Mesenchymal stem cell (in vitro differentiated cells and primary cell): ENCODE results near the gene DACT1.

Experiments
- DNase-seq: peaks from one replicate; pipeline ENCODE4 v3.0.0-alpha.2; 2013
- H2AFZ ChIP-seq: one replicate; pipeline ENCODE4 v1.6.1; 2013; ENCODE audit warnings: low read depth, mild to moderate bottlenecking, control low read depth, inconsistent platforms, low read length, moderate library complexity
- H2AK5ac ChIP-seq: 2 replicates; pipeline ENCODE4 v1.6.1; 2013; ENCODE audit warnings: low read length, moderate library complexity, mild to moderate bottlenecking, inconsistent platforms; ENCODE audit not compliant: severe bottlenecking
- H2BK120ac ChIP-seq: one replicate; pipeline ENCODE4 v1.6.1; 2013; ENCODE audit warnings: low read depth, mild to moderate bottlenecking, inconsistent platforms, low read length, moderate library complexity
- H2BK12ac ChIP-seq, 2 experiments: one replicate each; pipeline ENCODE4 v1.6.1; 2013; ENCODE audit warnings: inconsistent platforms in 2 of 2, low read length in 2 of 2, mild to moderate bottlenecking in 2 of 2, moderate library complexity in 2 of 2, control low read depth in 1 of 2
- H2BK15ac ChIP-seq: one replicate; pipeline ENCODE4 v1.6.1; 2013; ENCODE audit warnings: mild to moderate bottlenecking, low read depth, inconsistent platforms; ENCODE audit not compliant: poor library complexity, severe bottlenecking
- H2BK5ac ChIP-seq: 2 replicates; pipeline ENCODE4 v1.6.1; 2013; ENCODE audit warnings: low read depth, mild to moderate bottlenecking, low read length, control low read depth, inconsistent platforms; ENCODE audit not compliant: poor library complexity, severe bottlenecking
- H3K14ac ChIP-seq, 2 experiments: one replicate each; pipeline ENCODE4 v1.6.1; 2013; ENCODE audit warnings: inconsistent platforms in 2 of 2, low read length in 2 of 2, control low read depth in 1 of 2, mild to moderate bottlenecking in 1 of 2, moderate library complexity in 1 of 2
- H3K18ac ChIP-seq, 2 experiments: one replicate each; pipeline ENCODE4 v1.6.1; 2013; ENCODE audit warnings: inconsistent platforms in 2 of 2, low read length in 2 of 2, control low read depth in 1 of 2, low read depth in 1 of 2, mild to moderate bottlenecking in 1 of 2
- H3K23ac ChIP-seq, 2 experiments: one replicate each; pipeline ENCODE4 v1.6.1; 2013; ENCODE audit warnings: inconsistent platforms in 2 of 2, low read length in 2 of 2, mild to moderate bottlenecking in 2 of 2, moderate library complexity in 2 of 2, control low read depth in 1 of 2
- H3K27ac ChIP-seq: 2 replicates; pipeline ENCODE4 v1.5.1; 2013; ENCODE audit warnings: mild to moderate bottlenecking, moderate library complexity, low read length, control low read depth, inconsistent platforms; ENCODE audit not compliant: poor library complexity, severe bottlenecking
- H3K27me3 ChIP-seq, 2 experiments: 2 replicates each; pipeline versions ENCODE4 v1.6.1 to v1.7.0; 2013; ENCODE audit warnings: low read length in 2 of 2, mild to moderate bottlenecking in 2 of 2, moderate library complexity in 2 of 2, control low read depth in 1 of 2, inconsistent platforms in 1 of 2; ENCODE audit not compliant: control insufficient read depth in 1 of 2, insufficient read depth in 1 of 2
- H3K36me3 ChIP-seq, 2 experiments: 2 replicates each; pipeline versions ENCODE4 v1.6.1 to v1.7.0; 2013; ENCODE audit warnings: low read length in 2 of 2, control low read depth in 1 of 2, inconsistent platforms in 1 of 2, low read depth in 1 of 2, mild to moderate bottlenecking in 1 of 2; ENCODE audit not compliant: insufficient read depth in 2 of 2, control insufficient read depth in 1 of 2
- H3K4ac ChIP-seq, 2 experiments: one replicate each; pipeline ENCODE4 v1.6.1; 2013; ENCODE audit warnings: inconsistent platforms in 2 of 2, low read length in 2 of 2, mild to moderate bottlenecking in 2 of 2, moderate library complexity in 2 of 2, control low read depth in 1 of 2, low read depth in 1 of 2
- H3K4me1 ChIP-seq: 2 replicates; pipeline ENCODE4 v1.6.1; 2013; ENCODE audit warnings: low read depth, low read length, control low read depth; ENCODE audit not compliant: control insufficient read depth, insufficient read depth
- H3K4me2 ChIP-seq: 2 replicates; pipeline ENCODE4 v1.6.1; 2013; ENCODE audit warnings: low read length, mild to moderate bottlenecking, inconsistent platforms; ENCODE audit not compliant: poor library complexity, severe bottlenecking
- H3K4me3 ChIP-seq, 2 experiments: 2 replicates each; pipeline versions ENCODE4 v1.5.1 to v1.7.0; 2013; ENCODE audit warnings: low read length in 2 of 2, mild to moderate bottlenecking in 2 of 2, control low read depth in 1 of 2, low read depth in 1 of 2; ENCODE audit not compliant: insufficient read depth in 1 of 2
- H3K79me1 ChIP-seq: replicated peaks from 2 replicates; pipeline ENCODE4 v1.6.1; 2013; ENCODE audit warnings: mild to moderate bottlenecking, control low read depth, low read length, inconsistent platforms; ENCODE audit not compliant: poor library complexity, severe bottlenecking
- H3K9ac ChIP-seq: 2 replicates; pipeline ENCODE4 v1.7.0; 2013; ENCODE audit warnings: mild to moderate bottlenecking, low read length, moderate library complexity
- H3K9me3 ChIP-seq: 2 replicates; pipeline ENCODE4 v1.7.0; 2013; ENCODE audit warnings: mild to moderate bottlenecking, low read length; ENCODE audit not compliant: control insufficient read depth
- H4K8ac ChIP-seq: one replicate; pipeline ENCODE4 v1.6.1; 2013; ENCODE audit warnings: inconsistent platforms, mild to moderate bottlenecking, low read length, moderate library complexity
- H4K91ac ChIP-seq: one replicate; pipeline ENCODE4 v1.6.1; 2013; ENCODE audit warnings: mild to moderate bottlenecking, low read length, inconsistent platforms
- WGBS: methylation state at CpG from one replicate; pipeline ENCODE4 v1.1.7; 2013; ENCODE audit warnings: mixed read lengths; 5-methylcytosine and 5-hydroxymethylcytosine counted together

Gene DACT1

GRCh38 chr14:58597041-58597440, 40.7 kb upstream of the DACT1 start:
- Histone ChIP-seq H3K4ac (no peak overlapping the region), H3K9me3 (no peaks in the 10 kb centered on the region), H3K18ac (no peak overlapping the region), H3K23ac (no peak overlapping the region), H2BK15ac (no peak overlapping the region), H2AK5ac (no peak overlapping the region), H3K4me3 (no peak overlapping the region), H2BK5ac (no peak overlapping the region), H3K36me3 (no peaks in the 10 kb centered on the region), H3K4me1 (no peaks in the 10 kb centered on the region), H2AFZ (no peak overlapping the region), H2BK120ac (no peak overlapping the region), H3K27ac (no peak overlapping the region), H3K9ac (no peak overlapping the region), H2BK12ac (no peak overlapping the region), H3K14ac (no peak overlapping the region), H3K79me1 (no peaks in the 10 kb centered on the region), H4K8ac (no peak overlapping the region), H4K91ac (no peak overlapping the region), H3K4me2 (no peak overlapping the region), H3K27me3 (peaks cover 0 to 5% of the 10 kb centered on the region in 2 experiments)
- 93% methylated on average over 3 of the region's 4 CpGs for WGBS
- DNase-seq, result no peak

DNA sequence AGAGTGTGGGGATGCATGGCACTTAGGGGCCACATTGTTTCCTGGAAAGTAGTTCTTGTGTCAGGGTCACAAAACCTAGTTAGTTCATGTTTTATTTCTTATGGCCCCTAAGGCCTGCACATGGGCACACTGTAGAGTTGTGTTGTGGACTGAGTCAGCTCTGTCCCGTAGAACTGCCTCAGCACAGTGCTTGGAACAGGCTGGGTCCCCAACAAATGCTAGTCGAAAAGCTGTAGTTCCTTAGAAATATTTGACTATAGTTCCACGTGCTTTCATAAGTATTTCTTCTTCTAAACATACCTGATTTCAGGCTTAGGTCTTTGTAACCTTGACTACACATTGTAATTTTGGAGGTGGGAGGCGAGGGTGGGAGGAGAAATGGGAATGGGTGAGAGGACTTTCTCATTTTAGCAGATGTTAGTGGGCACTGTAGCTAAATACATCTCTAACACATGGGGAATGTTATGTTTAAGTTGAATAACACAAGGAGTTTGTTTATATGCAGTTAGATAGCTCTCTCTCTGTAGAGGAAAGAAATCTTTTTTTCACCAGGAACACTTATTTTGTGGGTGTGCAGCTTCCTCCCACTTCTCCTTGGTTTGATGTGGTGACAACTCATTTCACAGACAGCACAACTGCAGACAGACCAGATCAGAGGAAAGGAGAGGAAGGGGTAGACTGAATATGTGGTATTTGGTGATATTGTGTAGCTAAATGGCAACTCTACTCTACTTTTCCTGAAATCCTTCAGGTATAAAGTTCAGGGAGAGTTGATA, 39.5 kb upstream of the DACT1 start:
- no peaks in the 10 kb centered on the region for H3K4me1 ChIP-seq
- no peak overlapping the region for H4K91ac ChIP-seq
- no peaks in the 10 kb centered on the region for H3K36me3 ChIP-seq
- no peak overlapping the region for H3K4me2 ChIP-seq
- H2BK12ac ChIP-seq, result no peak overlapping the region
- no peak overlapping the region for H3K4me3 ChIP-seq
- no peaks in the 10 kb centered on the region for H3K79me1 ChIP-seq
- no peak overlapping the region for H3K18ac ChIP-seq
- no peak overlapping the region for H2BK15ac ChIP-seq
- H2AK5ac ChIP-seq, result no peak overlapping the region
- no peak overlapping the region for H3K23ac ChIP-seq
- no peak overlapping the region for H2BK5ac ChIP-seq
- DNase-seq, result no peak
- H3K14ac ChIP-seq, result no peak overlapping the region
- H3K27ac ChIP-seq, result no peak overlapping the region
- H4K8ac ChIP-seq, result no peak overlapping the region
- H3K9ac ChIP-seq, result no peak overlapping the region
- 90% methylated on average over 4 of the region's 4 CpGs for WGBS
- H2AFZ ChIP-seq, result no peak overlapping the region
- no peak overlapping the region for H3K4ac ChIP-seq
- no peaks in the 10 kb centered on the region for H3K9me3 ChIP-seq
- H2BK120ac ChIP-seq, result no peak overlapping the region
- peaks cover 0 to 5% of the 10 kb centered on the region in 2 experiments for H3K27me3 ChIP-seq

- H2AK5ac ChIP-seq, result no peak overlapping the region
- no peaks in the 10 kb centered on the region for H3K9me3 ChIP-seq
Measured at GRCh38 chr14:58598804-58599525, 38.8 kb upstream of the DACT1 start.

DNA sequence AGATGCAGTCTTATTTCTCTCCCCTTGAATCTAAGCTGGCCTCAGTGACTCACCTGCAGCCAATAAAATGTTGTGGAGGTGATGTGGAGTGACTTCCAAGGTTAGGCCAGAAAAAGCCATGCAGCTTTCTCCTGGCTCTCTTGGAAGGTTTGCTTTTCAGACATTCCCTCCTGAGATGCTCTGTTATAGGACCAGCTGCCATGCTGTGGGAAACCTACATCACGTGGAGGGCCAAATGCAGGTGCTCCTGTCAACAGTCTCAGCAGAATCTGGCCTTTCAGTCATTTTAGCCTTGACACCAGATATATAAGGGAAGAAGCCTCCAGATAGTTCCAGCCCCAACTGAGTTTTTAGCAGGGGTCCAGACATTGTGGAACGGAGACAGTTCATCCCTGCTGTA, 38.1 kb upstream of the DACT1 start:
- H3K36me3 ChIP-seq, result no peaks in the 10 kb centered on the region
- WGBS, result 90% methylated on average over 2 of the region's 2 CpGs

More at GRCh38 chr14:58598804-58599525, 38.8 kb upstream of the DACT1 start:
- Histone ChIP-seq H3K9ac (no peak overlapping the region), H2BK12ac (no peak overlapping the region), H3K36me3 (no peaks in the 10 kb centered on the region), H3K4me3 (no peak overlapping the region), H3K18ac (no peak overlapping the region), H3K27ac (no peak overlapping the region), H3K14ac (no peak overlapping the region), H2BK15ac (no peak overlapping the region), H2BK5ac (no peak overlapping the region), H3K23ac (no peak overlapping the region), H4K8ac (no peak overlapping the region), H3K27me3 (peaks cover 0 to 5% of the 10 kb centered on the region in 2 experiments), H3K4me1 (no peaks in the 10 kb centered on the region), H3K4ac (no peak overlapping the region), H4K91ac (no peak overlapping the region), H2BK120ac (no peak overlapping the region), H2AFZ (no peak overlapping the region), H3K79me1 (no peaks in the 10 kb centered on the region), H3K4me2 (no peak overlapping the region)
- DNase-seq, result no peak
- WGBS, result 90% methylated on average over 10 of the region's 11 CpGs

More for the DNA sequence above, 38.1 kb upstream of the DACT1 start:
- Histone ChIP-seq H3K4ac (no peak overlapping the region), H3K4me2 (no peak overlapping the region), H3K9ac (no peak overlapping the region), H3K18ac (no peak overlapping the region), H2AK5ac (no peak overlapping the region), H4K91ac (no peak overlapping the region), H4K8ac (no peak overlapping the region), H3K23ac (no peak overlapping the region), H3K27ac (no peak overlapping the region), H2BK12ac (no peak overlapping the region), H2BK120ac (no peak overlapping the region), H2BK15ac (no peak overlapping the region), H2BK5ac (no peak overlapping the region), H3K79me1 (no peaks in the 10 kb centered on the region), H3K4me3 (no peak overlapping the region), H3K9me3 (no peaks in the 10 kb centered on the region), H3K14ac (no peak overlapping the region), H2AFZ (no peak overlapping the region), H3K27me3 (peaks cover 0 to 5% of the 10 kb centered on the region in 2 experiments), H3K4me1 (no peaks in the 10 kb centered on the region)
- DNase-seq, result no peak
